Lower leg skin (tissue), 4 donors: ENCODE data around the gene MALSU1. TPM values are rescaled to one million over a fixed set of nuclear protein-coding genes. Genes with fewer than 3 reads are reported as not detected.
A peak's percentile ranks its signal among the peaks of the same experiment; 100 is the strongest.

ENCODE experiments used
- DNase-seq, 2 donors: peaks; one replicate each; pipeline ENCODE4 v3.0.0-alpha.2; 2019; ENCODE audit warnings: low spot score in 2 of 2
- H3K4me3 ChIP-seq: fragments of 200-600 bp; sonication (generic); 2 replicates; pipeline ENCODE4 v1.5.1; 2017; ENCODE audit warnings: mild to moderate bottlenecking, low read depth; ENCODE audit not compliant: poor library complexity, severe bottlenecking
- POLR2A ChIP-seq, 2 donors: fragments of 450-650 bp; IDR thresholded peaks; one replicate each; pipeline ENCODE4 v1.6.1; 2016 to 2017; ENCODE audit warnings: antibody characterized with exemption in 2 of 2, mild to moderate bottlenecking in 1 of 2, moderate library complexity in 1 of 2
- WGBS, 2 donors: methylation state at CpG; one replicate each; pipeline ENCODE4 v1.1.5; 2018; 5-methylcytosine and 5-hydroxymethylcytosine counted together
- intact Hi-C: fragments of 100-400 bp; cut with DNase I; formaldehyde crosslinking; loops from one replicate; pipeline ENCODE4 v1.15.0; 2023; ENCODE audit warnings: low total_unique reads
- total RNA-seq, 4 donors: library from RNA; depleted of rRNA; stranded (reverse); fragments of >200 nt; gene quantifications; one replicate each; pipeline ENCODE4 v1.1.0, GENCODE V29; 2016
- TF ChIP-seq, protein P1 (sequence below), 3 donors: fragments of 450-650 bp; IDR thresholded peaks; one replicate each; pipeline ENCODE4 v1.5.1; 2016; ENCODE audit warnings: antibody characterized with exemption in 3 of 3, mild to moderate bottlenecking in 3 of 3, moderate library complexity in 2 of 3

Gene MALSU1
- total RNA-seq, 4 donors from 2014 or later = 32.1 to 47.6 (median 35.2) TPM

DNA sequence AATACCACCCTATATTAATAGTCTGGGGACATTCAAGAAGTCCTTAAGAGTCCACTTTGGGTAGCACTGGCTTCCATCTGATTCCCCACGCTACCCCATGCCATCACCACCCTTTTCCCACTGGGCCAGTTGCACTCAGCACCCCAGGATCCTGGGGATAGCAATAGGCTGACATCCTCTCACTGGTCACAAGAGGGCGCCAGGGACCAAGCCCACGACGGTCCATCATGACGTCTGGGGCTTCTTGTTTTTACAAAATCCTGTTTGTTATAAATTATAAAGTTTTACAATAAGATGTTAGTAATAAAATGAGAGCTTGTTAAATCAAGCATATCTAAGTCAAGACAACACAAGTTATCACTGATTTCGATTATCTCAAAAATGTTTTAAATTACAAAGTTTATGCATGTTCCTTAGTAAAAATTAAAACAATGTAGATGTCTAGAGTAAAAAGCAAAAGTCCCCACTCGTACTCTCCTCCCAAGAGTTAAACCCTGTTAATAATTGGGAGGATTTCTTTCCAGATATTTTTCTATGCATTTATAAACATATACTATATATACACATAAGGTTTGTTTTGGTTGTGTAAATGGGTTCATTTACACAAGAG, 37.2 kb upstream of the MALSU1 start:
- WGBS, 2 donors = 15 to 20% methylated on average over 7 of the region's 7 CpGs
- intact Hi-C loops = no loop called here
- TF ChIP-seq, protein P1, sequence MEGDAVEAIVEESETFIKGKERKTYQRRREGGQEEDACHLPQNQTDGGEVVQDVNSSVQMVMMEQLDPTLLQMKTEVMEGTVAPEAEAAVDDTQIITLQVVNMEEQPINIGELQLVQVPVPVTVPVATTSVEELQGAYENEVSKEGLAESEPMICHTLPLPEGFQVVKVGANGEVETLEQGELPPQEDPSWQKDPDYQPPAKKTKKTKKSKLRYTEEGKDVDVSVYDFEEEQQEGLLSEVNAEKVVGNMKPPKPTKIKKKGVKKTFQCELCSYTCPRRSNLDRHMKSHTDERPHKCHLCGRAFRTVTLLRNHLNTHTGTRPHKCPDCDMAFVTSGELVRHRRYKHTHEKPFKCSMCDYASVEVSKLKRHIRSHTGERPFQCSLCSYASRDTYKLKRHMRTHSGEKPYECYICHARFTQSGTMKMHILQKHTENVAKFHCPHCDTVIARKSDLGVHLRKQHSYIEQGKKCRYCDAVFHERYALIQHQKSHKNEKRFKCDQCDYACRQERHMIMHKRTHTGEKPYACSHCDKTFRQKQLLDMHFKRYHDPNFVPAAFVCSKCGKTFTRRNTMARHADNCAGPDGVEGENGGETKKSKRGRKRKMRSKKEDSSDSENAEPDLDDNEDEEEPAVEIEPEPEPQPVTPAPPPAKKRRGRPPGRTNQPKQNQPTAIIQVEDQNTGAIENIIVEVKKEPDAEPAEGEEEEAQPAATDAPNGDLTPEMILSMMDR (IDR thresholded peaks at IDR 0.05) = no peak
- TF ChIP-seq POLR2A (IDR thresholded peaks at IDR 0.05) = no peak
- DNase-seq = peak in 1 of 2 donors; percentile 88
- H3K4me3 ChIP-seq = no peak overlapping the region

GRCh38 chr7:23264916-23265458, 34.2 kb upstream of the MALSU1 start:
- WGBS, 2 donors = 72 to 74% methylated on average over 7 of the region's 7 CpGs
- intact Hi-C loops = no loop called here
- DNase-seq = no peak
- H3K4me3 ChIP-seq = no peak overlapping the region
- no peak for TF ChIP-seq POLR2A (IDR thresholded peaks at IDR 0.05)
- TF ChIP-seq, protein P1 (IDR thresholded peaks at IDR 0.05) = no peak

DNA sequence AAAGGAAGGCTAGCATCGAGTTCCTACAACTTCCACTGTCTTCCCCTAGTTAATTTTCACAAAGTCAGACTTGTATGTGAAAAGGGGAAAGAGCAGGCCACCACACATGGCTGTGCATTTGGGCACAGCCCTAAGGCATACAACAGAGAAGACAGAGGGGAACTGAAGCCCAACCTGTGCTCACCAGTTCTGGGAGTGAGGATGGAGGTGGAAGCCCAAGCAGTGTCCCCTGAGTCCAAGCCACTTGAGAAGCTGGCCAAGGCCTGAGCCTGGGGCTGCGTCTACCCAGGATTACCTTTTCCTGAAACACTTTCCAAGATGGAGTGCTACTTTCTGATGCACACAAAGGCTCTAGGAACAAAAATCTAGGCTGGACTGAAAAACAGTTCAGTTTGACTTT, 32.2 kb upstream of the MALSU1 start:
- no peak overlapping the region for H3K4me3 ChIP-seq
- TF ChIP-seq, protein P1 (IDR thresholded peaks at IDR 0.05) = no peak
- TF ChIP-seq POLR2A (IDR thresholded peaks at IDR 0.05) = no peak
- WGBS, 2 donors = 85 to 87% methylated on average over 2 of the region's 2 CpGs
- intact Hi-C loops = no loop called here
- DNase-seq = no peak

DNA sequence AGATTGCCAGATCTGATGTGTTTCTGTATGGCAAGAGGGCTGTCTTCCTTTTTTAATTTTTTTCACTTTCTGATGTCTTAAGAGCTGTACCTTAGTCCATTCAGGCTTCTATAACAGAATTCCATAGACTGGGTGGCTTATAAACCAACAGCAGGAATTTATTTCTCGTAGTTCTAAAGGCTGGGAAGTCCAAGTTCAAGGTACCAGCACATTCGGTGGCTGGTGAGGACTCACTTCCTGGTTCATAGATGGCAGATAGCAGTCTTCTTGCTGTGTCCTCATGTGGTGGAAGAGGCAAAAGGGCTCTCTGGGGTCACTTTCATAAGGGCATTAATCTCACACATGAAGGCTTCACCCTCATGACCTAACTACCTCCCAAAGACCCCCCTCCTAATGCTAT, 31.8 kb upstream of the MALSU1 start:
- no peak overlapping the region for H3K4me3 ChIP-seq
- intact Hi-C loops = no loop called here
- no peak for TF ChIP-seq POLR2A (IDR thresholded peaks at IDR 0.05)
- TF ChIP-seq, protein P1 (IDR thresholded peaks at IDR 0.05) = no peak
- no peak for DNase-seq
- 97 to 100% methylated on average over 2 of the region's 2 CpGs for WGBS, 2 donors

- intact Hi-C loops = no loop called here
- no peak for DNase-seq
- H3K4me3 ChIP-seq = no peak overlapping the region
- 93 to 98% methylated on average over 2 of the region's 2 CpGs for WGBS, 2 donors
- TF ChIP-seq POLR2A (IDR thresholded peaks at IDR 0.05) = no peak
- TF ChIP-seq, protein P1 (IDR thresholded peaks at IDR 0.05) = no peak
Observed at GRCh38 chr7:23268167-23268566, 31.0 kb upstream of the MALSU1 start.

DNA sequence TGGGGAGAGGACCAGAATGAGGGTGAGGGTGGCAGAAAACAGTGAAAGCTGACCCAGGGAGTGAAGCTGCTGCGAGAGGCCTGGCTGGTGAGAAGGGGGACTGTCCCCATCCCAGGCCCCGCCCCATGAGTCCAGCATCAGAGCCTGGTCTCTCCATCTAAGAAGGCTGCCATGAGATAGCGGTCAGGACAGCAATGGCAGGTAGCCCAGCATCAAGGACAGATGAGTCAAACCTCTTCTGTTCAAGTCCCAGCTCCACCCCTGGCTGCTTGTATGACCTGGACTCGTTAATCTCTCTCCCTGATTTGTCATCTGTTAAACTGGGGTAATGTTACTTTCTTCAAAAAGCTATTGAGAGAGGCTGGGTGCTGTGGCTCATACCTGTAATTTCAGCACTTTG, 30.4 kb upstream of the MALSU1 start:
- DNase-seq = no peak
- 77 to 79% methylated on average over 4 of the region's 4 CpGs for WGBS, 2 donors
- TF ChIP-seq, protein P1 (IDR thresholded peaks at IDR 0.05) = no peak
- no peak for TF ChIP-seq POLR2A (IDR thresholded peaks at IDR 0.05)
- no peak overlapping the region for H3K4me3 ChIP-seq
- intact Hi-C loops = no loop called here
